MCF 10A (cell line): ENCODE results near the gene APOC3. TPM values are rescaled to one million over a fixed set of nuclear protein-coding genes. Genes with fewer than 3 reads are reported as not detected.

Source experiments
- BruUV-seq: library from RNA; stranded (reverse); fragments of 400-500 nt; replicated peaks from 2 replicates; lab custom pipeline; 2021; lab: Mats Ljungman, UMichigan
- CTCF ChIA-PET: fragments of 300-600 bp; sonication (Branson Sonifier 250); formaldehyde crosslinking; extraction: SDS; loops from one replicate; lab custom pipeline; 2021; ENCODE audit warnings: antibody characterized with exemption, inconsistent platforms; lab: Yijun Ruan, JAX
- POLR2A ChIA-PET: fragments of 300-600, 350-650 bp; sonication (Branson Sonifier 250); formaldehyde crosslinking; extraction: SDS; loops from one replicate; lab custom pipeline; 2020; ENCODE audit warnings: antibody characterized with exemption, inconsistent platforms; lab: Yijun Ruan, JAX
- DNase-seq: peaks from one replicate; pipeline ENCODE4 v3.0.0-alpha.2; 2018; ENCODE audit not compliant: unreplicated experiment
- H3K27ac Mint-ChIP-seq: one replicate; pipeline ENCODE4 v1.8.0; 2022; ENCODE audit warnings: mild to moderate bottlenecking, low read depth, mixed read lengths; ENCODE audit not compliant: unreplicated experiment
- H3K27me3 Mint-ChIP-seq: one replicate; pipeline ENCODE4 v1.8.0; 2022; ENCODE audit warnings: mixed read lengths; ENCODE audit not compliant: insufficient read depth, unreplicated experiment
- H3K36me3 Mint-ChIP-seq: one replicate; pipeline ENCODE4 v1.8.0; 2022; ENCODE audit warnings: mild to moderate bottlenecking, moderate library complexity, mixed read lengths; ENCODE audit not compliant: insufficient read depth, unreplicated experiment
- H3K4me1 Mint-ChIP-seq: one replicate; pipeline ENCODE4 v1.8.0; 2022; ENCODE audit warnings: mixed read lengths; ENCODE audit not compliant: insufficient read depth, unreplicated experiment
- H3K4me3 Mint-ChIP-seq: one replicate; pipeline ENCODE4 v1.8.0; 2022; ENCODE audit warnings: mild to moderate bottlenecking, moderate library complexity, mixed read lengths; ENCODE audit not compliant: unreplicated experiment
- H3K9me3 Mint-ChIP-seq: one replicate; pipeline ENCODE4 v1.8.0; 2022; ENCODE audit warnings: mixed read lengths; ENCODE audit not compliant: unreplicated experiment
- CTCF ChIP-seq: fragments of 200-600 bp; IDR thresholded peaks from one replicate; pipeline ENCODE4 v1.8.0; 2022; ENCODE audit warnings: antibody characterized with exemption, mild to moderate bottlenecking; ENCODE audit not compliant: unreplicated experiment
- intact Hi-C: fragments of 100-400 bp; cut with micrococcal nuclease; formaldehyde crosslinking; loops from 2 replicates; pipeline ENCODE4 v1.14.1; 2022
- total RNA-seq: library from RNA; stranded (reverse); gene quantifications from 2 replicates; pipeline ENCODE4 v1.2.3, GENCODE V29; 2022

The APOC3 gene
- total RNA-seq, 1 experiment from 2014 or later = not detected

GRCh38 chr11:116826751-116827431 is 2.8 kb upstream of the APOC3 start:
- no peaks in the 10 kb centered on the region for H3K27me3 Mint-ChIP-seq
- no peaks in the 10 kb centered on the region for H3K36me3 Mint-ChIP-seq
- H3K4me3 Mint-ChIP-seq = no peak overlapping the region
- TF ChIP-seq CTCF = no peak
- H3K27ac Mint-ChIP-seq = no peak overlapping the region
- H3K9me3 Mint-ChIP-seq = no peaks in the 10 kb centered on the region
- ChIA-PET CTCF (no interaction called here), POLR2A (no interaction called here)
- H3K4me1 Mint-ChIP-seq = no peaks in the 10 kb centered on the region
- DNase-seq = no peak
- BruUV-seq = no TSS peak
- intact Hi-C loops = no loop called here

GRCh38 chr11:116827461-116827860 is 2.2 kb upstream of the APOC3 start:
- DNase-seq = no peak
- Mint-ChIP-seq H3K27me3 (no peaks in the 10 kb centered on the region), H3K27ac (no peak overlapping the region), H3K9me3 (no peaks in the 10 kb centered on the region), H3K4me1 (no peaks in the 10 kb centered on the region), H3K4me3 (no peak overlapping the region), H3K36me3 (no peaks in the 10 kb centered on the region)
- BruUV-seq = no TSS peak
- CTCF ChIA-PET = no interaction called here
- TF ChIP-seq CTCF = no peak
- intact Hi-C loops = no loop called here
- POLR2A ChIA-PET = no interaction called here

GRCh38 chr11:116828632-116829524 is 829 bp upstream of the APOC3 start:
- no peaks in the 10 kb centered on the region for H3K27me3 Mint-ChIP-seq
- no peaks in the 10 kb centered on the region for H3K9me3 Mint-ChIP-seq
- no peaks in the 10 kb centered on the region for H3K4me1 Mint-ChIP-seq
- no TSS peak for BruUV-seq
- intact Hi-C loops = no loop called here
- no peak for TF ChIP-seq CTCF
- H3K4me3 Mint-ChIP-seq = no peak overlapping the region
- POLR2A ChIA-PET = interaction anchor here (0.6 to 1.0 kb wide), 2 partner anchors 11 to 42 kb away, joined by 3 read pairs; no protein-coding TSS in a partner anchor
- H3K36me3 Mint-ChIP-seq = no peaks in the 10 kb centered on the region
- CTCF ChIA-PET = interaction anchor here (0.6 kb wide), 1 partner anchor 82 kb away, joined by 3 read pairs; no protein-coding TSS in a partner anchor
- DNase-seq = no peak
- no peak overlapping the region for H3K27ac Mint-ChIP-seq

- H3K36me3 Mint-ChIP-seq = peaks cover 3% of the 10 kb centered on the region
- no peaks in the 10 kb centered on the region for H3K9me3 Mint-ChIP-seq
- DNase-seq = no peak
- H3K27me3 Mint-ChIP-seq = no peaks in the 10 kb centered on the region
- intact Hi-C loops = no loop called here
- ChIA-PET CTCF (interaction anchor here (0.7 kb wide), 1 partner anchor 41 kb away, joined by 3 read pairs; no protein-coding TSS in a partner anchor), POLR2A (interaction anchor here (0.6 kb wide), 1 partner anchor 17 kb away, joined by 3 read pairs; no protein-coding TSS in a partner anchor)
- H3K27ac Mint-ChIP-seq = no peak overlapping the region
- H3K4me1 Mint-ChIP-seq = no peaks in the 10 kb centered on the region
- TF ChIP-seq CTCF = no peak
- H3K4me3 Mint-ChIP-seq = no peak overlapping the region
- BruUV-seq = no TSS peak
Observed at GRCh38 chr11:116830184-116830912, 641 bp downstream of the APOC3 start.
